ENCODE data around the gene SOS2.

SOS2 gene

DNA sequence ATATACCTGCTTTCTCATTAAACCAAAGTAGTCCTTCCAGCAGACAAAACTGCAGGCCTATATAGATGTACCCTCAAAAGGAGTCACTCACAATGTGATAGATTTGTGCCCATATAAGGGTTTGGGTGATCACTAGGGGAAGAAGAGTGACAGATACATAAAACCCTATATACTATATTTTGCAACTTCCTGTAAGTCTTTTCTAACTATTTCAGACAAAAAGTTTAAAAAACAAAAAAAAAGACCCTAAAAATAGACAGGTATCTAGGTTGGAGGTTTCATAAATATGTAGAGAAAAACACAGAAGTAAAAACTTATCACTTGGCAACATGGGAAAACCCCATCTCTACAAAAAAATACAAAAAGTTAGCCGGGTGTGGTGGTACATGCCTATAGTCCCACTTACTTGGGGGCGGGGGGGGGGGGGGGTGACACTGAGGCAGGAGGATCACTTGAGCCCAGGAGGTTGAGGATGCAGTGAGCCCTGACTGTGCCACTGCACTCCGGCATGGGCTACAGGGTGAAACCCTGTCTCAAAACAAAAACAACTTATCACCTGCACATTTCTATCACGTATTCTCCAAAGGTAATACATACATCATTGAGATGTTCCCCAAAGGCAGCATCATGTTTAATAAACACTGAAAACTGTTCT lies 117.9 kb downstream of the SOS2 start:
- DNase-seq = no peak

GRCh38 chr14:50110323-50111037 lies 120.9 kb downstream of the SOS2 start:
- DNase-seq = no peak

GRCh38 chr14:50109342-50109741 lies 122.0 kb downstream of the SOS2 start:
- DNase-seq = no peak

GRCh38 chr14:50107850-50108249 lies 123.5 kb downstream of the SOS2 start:
- DNase-seq = no peak

DNA sequence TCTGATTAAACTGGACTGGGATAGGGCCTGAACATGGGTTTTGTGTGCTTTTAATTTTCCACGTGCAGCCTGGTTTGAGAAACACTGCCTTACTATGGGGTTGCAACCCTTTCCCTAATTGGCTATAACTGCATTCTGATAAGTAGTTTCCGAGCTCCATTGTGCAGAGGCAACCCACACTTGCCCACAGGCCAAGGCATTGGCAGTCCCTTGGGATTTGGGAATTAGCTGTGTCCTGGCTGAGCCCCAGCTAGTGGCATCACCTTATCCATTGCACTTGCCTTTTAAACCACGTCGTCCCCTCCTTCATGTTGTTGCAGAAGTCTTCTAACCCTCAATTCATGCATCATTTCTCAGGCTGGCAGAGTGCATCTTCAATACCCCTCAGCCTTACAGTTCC lies 125.2 kb downstream of the SOS2 start:
- DNase-seq = no peak

GRCh38 chr14:50103558-50103957 lies 127.8 kb downstream of the SOS2 start:
- DNase-seq = no peak

DNA sequence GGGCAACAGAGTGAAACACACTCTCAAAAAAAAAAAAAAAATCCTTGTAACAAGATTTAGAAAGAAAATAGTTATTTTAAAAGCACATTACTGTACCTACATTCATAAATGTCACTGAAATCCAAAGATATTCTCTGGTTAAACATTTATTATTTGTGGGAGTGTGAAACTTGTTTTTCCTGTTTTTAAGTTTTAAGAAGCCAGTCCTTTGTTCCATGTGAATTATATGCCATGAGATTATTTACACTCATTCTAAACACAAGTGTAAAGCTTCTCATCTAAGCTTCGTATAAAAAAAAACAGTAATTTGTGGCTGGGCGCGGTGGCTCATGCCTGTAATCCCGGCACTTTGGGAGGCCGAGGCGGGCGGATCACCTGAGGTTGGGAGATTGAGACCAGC lies 130.0 kb downstream of the SOS2 start:
- DNase-seq = no peak

DNA sequence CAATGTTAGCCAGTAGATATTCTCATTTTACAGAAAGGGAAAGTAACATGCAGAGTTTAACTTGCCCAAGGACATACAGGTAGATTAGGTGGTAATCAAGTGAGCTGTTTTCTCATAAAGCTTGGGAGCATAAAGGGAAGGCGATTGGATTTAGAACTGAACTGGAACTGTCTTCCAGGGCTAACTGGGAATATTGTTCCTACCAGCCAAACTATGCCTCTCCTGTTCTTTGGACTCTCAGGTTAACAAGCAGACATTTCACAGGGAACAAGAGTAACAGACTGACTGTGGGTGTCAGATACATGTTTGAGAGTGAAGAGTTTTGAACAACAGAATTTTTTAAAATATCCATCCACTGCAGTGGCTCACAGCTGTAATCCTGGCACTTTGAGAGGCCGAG lies 130.6 kb downstream of the SOS2 start:
- DNase-seq = no peak

DNA sequence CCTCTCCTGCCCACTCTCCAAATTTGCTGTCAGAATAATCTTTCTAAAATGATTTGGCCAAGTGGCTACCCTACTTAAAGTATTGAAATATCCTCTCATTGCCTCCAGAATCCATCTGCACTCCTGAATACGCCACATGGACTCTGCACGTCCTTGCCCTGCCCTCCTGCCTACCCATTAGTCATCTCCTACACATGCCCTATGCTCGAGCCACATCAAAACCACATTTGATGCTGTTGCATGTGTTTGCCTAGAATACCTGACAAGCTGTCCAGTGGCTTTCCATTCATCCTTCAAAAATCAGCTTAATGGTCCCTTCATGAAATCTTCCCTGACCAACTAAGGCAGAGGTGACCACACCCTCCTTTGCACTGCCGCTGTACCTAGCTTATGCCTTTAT lies 132.0 kb downstream of the SOS2 start:
- no peak for DNase-seq

DNA sequence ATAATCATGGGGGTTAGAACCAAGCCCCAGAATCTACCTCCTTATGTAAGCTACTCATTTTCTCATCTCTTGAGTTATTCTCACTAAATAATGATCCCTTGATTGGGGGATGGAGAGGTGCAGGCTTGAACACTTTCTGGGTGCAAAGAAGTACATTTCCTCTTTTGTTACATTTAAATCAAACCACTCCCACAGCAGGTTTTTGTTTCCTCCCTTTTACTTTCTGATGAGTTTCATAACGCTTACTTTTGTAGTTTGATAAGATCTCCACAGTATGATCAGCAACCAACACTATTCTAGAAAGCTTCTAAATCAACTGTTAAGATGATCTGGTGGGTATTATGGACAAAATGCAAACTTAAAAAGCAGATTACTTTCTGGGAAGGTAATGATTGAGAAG lies 135.5 kb downstream of the SOS2 start:
- no peak for DNase-seq

DNA sequence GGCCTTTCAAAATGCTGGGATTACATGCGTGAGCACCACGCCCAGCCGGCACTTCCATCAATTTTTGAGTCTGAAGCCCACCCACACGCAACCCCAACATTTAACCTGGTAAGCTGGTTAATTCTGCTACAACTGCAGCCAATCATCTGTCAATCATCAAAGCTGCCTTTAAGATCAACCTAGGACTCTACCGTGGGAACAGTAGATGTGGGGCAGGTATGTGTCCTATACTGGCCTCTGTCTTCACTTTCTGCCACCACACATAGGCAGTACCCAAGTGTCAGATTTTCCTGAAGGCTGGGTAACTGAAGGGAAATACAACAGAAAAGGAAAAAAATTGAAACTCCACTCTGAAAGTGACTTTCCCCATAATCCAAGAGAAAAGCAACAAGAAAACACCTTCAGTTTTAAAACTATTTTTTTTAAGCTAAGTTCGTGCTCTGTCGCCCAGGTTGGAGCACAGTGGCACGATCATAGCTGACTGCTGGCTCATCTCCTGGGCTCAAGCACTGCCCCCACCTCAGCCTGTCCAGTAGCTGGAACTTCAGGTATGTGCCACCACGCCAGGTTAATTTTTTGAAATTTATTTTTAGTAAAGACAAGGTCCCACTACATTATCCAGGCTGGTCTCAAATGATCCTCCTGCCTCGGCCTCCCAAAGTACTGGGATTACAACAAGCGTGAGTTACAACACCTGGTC lies 137.2 kb downstream of the SOS2 start:
- DNase-seq = no peak

DNA sequence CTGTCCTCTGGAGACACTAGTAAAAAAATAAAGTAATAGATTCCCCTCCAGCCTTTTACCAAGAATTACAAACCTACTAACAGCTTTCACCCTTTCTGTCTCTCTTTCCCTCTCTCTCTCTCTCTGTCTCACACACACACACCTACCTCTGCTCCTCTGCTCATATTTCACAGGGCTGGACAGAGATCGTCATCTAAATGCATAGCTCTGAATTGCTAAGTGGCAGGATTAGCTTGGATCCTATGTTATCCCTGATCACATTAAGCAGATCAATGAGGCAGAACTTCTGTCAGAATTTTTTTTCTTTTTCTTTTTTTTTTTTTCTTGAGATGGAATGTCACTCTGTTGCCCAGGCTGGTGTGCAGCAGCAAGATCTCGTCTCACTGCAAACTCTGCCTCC lies 137.9 kb downstream of the SOS2 start:
- DNase-seq = no peak

DNA sequence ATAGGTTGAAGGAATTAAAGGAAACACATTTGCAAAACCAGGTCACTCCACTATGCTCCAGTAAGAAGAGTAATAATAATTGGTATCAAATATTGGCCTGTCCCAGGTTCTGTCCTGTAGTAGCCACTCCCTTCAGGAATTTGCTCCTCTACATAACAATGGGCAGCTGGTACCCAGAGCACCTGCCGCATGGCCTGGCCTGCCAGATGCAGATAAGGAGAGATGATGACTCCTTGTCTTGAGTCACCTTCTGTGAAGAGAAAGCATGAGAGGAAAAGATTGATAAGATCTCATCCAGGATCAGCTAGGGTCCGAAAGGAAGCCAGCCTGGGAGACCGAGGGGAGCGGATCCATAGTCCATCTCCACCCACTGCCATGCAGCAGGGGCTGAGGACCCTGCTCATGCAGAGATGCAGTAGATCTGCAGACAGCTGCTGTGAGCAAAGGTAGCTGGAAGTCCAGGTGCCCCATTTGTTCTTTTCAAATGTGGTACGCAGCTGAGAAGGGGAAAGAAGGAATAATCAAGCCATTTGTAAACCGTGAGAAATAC lies 139.3 kb downstream of the SOS2 start:
- DNase-seq = no peak

GRCh38 chr14:50091240-50091913 lies 140.0 kb downstream of the SOS2 start:
- DNase-seq = no peak

DNA sequence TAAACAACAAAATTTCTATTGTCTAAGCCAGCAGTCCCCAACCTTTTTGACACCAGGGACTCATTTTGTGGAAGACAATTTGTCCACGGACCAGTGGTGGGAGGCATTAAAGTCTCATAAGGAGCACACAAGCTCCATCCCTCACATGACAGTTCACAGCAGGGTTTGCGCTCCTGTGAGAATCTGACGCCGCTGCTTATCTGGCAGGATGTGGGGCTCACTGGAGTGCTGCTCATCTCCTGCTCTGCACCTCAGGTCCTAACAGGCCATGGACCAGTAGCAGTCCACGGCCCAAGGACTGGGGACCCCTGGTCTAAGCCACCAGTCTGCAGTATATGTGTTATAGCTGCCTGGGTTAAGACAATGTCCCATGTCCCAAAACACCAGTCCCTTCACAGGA lies 142.2 kb downstream of the SOS2 start:
- no peak for DNase-seq

GRCh38 chr14:50088731-50089130 lies 142.6 kb downstream of the SOS2 start:
- DNase-seq = no peak

- DNase-seq = no peak
These were observed 143.3 kb downstream of the SOS2 start for GRCh38 chr14:50088117-50088515.

GRCh38 chr14:50087341-50088116 lies 143.8 kb downstream of the SOS2 start:
- DNase-seq = no peak

GRCh38 chr14:50086321-50086711 lies 145.1 kb downstream of the SOS2 start:
- no peak for DNase-seq

DNA sequence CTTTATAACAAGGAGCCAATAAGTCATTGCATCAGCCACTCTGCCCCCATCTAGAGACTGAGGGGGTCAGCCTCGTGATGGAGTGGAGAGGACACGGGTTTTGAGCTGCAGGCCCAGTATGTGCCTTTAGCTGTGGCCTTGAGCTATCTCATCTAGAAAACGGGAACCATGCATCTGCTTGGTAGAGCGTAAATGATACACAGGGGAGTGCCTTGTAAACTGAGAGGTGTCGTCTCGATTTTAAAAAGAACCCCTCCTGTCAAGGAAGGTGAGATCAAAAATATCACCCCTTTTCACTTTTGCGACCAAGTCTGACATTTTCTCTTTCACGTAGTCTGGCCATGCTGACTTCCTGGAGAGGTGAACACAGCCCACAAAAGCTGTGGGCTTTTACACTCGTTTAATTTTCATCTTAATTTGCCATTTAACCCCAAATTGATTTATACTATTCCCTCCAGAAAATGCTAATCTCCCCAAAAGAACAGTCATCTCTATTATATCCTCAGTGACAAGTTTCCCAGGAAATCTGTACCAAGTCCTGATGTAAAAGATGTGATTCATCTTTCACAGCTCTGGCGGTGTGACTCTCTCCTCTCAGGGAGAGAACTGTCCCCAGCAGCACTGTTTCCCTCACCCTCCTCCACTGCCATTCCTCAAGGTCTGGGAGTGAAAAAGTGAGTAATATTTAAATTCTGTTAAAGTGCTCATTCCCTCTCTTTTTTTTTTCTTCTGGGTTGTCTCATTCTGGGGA lies 145.6 kb downstream of the SOS2 start:
- no peak for DNase-seq

- DNase-seq = no peak
These were observed 146.7 kb downstream of the SOS2 start for GRCh38 chr14:50084666-50085065.
